GM12801 (cell line): ENCODE results near the gene MSL3.

Experiments
- CTCF ChIP-seq: IDR thresholded peaks from one replicate; pipeline ENCODE4 v1.5.1; 2011; ENCODE audit warnings: control low read depth; ENCODE audit not compliant: insufficient read length; ENCODE audit errors: extremely low read depth

Gene MSL3

GRCh38 chrX:11759461-11760311 is 1.6 kb downstream of the MSL3 start:
- TF ChIP-seq CTCF: no peak

GRCh38 chrX:11760958-11761357 is 2.9 kb downstream of the MSL3 start:
- TF ChIP-seq CTCF: no peak

- TF ChIP-seq CTCF: no peak
Measured at GRCh38 chrX:11764602-11765067, 6.6 kb downstream of the MSL3 start.

- TF ChIP-seq CTCF: no peak
Measured at GRCh38 chrX:11765449-11765848, 7.4 kb downstream of the MSL3 start.

GRCh38 chrX:11766487-11766886 is 8.4 kb downstream of the MSL3 start:
- no peak for TF ChIP-seq CTCF

GRCh38 chrX:11768039-11768438 is 10.0 kb downstream of the MSL3 start:
- TF ChIP-seq CTCF: no peak

GRCh38 chrX:11770320-11770719 is 12.3 kb downstream of the MSL3 start:
- TF ChIP-seq CTCF: no peak
